HG03095 (cell line): Measurements from ENCODE around the gene PSMB4.
"Not testable (repeated sequence)": the region's sequence is repeated elsewhere in the genome, so short reads cannot be mapped to it uniquely, and the experiment has no call there.

Source experiments
- ATAC-seq: cut with Tn5 transposase; IDR thresholded peaks from one replicate; pipeline ENCODE4 v1.9.1; 2021; ENCODE audit warnings: moderate library complexity; ENCODE audit not compliant: unreplicated experiment

Gene PSMB4

GRCh38 chr1:151436985-151437384 lies 37.6 kb downstream of the PSMB4 start:
- ATAC-seq, result no peak

DNA sequence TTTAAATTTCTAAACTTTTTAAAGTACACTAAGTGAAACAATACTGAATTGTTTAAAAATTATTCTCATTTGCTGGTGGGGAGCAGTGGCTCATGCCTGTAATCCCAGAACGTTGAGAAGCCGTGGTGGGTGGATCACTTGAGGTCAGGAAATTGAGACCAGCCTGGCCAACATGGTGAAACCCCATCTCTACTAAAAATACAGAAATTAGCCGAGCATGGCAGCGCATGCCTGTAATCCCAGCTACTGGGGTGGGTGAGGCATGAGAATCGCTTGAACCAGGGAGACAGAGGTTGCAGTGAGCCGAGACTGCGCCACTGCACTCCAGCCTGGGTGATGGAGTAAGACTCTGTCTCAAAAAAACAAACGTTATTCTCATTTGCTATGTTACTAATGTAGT lies 38.0 kb downstream of the PSMB4 start:
- not testable (repeated sequence) for ATAC-seq

DNA sequence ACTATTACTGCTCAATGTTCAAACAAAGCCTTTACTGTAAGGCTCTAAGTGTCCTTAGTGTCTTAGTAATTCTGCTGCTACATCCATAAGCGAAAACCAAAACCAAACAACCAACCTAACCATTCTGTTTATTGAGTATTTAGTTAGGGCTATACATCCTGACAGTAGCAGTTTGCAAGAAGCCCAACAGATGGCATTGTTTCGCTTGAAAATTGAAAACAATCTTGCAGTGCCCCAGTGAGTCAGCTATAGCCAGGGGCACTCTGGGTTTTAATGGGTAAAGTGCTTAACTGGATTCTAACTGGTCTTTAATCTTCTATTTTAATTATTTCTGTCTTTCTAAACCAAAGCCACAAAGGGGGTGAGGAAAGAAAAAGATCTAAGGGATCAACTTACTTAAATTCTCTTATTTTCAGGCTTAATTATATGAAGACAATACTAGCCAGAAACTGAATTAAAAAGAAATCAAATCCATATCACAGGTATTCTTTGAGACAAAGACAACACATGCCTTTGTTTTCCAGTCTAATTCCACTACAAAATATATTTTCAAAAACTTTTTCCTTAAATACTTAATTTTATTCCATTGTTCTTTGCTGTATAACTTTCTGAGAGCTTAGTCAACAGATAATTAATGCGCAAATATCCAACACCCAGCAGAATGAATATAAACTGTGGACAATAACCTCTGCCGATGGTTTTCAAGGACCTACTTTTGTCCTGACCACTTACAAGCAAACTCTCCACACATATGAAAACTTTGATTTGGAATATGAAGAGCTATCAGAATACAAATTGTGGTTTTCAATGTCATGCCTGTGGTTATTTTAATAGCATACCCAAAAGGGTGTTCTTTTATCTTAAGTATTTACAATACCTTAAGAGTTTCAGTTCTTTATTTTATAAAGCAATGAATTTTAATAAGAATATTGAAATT lies 44.7 kb downstream of the PSMB4 start:
- no peak for ATAC-seq

GRCh38 chr1:151444783-151445177 lies 45.4 kb downstream of the PSMB4 start:
- ATAC-seq, result no peak

DNA sequence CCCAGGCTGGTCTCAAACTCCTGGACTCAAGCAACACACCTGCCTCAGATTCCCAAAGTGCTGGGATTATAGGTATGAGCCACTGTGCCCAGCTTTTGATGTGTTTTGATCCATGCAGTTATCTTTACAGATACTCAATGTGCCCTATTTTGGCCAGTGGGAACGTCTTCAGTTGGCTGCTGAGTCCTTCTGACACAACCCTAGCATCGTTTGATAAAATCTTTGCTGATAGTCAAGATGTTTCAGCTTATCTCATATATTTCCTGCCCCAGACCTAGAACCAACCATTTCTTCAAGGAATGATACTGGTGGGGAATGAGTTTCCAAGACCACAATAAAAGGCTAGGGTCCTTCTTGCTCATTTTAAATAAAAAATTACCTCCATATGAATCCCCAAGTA lies 48.3 kb downstream of the PSMB4 start:
- no peak for ATAC-seq
